Measurements from ENCODE around the gene GNB5.

- TF ChIP-seq CTCF (IDR thresholded peaks at IDR 0.05; ENCODE audit: low read depth, low read length, poor library complexity, severe bottlenecking) (no peak), EZH2phosphoT487 (IDR thresholded peaks at IDR 0.05; ENCODE audit: borderline replicate concordance, low read length) (no peak)
These were observed 5.7 kb upstream of the GNB5 start for GRCh38 chr15:52196891-52197290.
